H1 (cell line): ENCODE measurements around the gene VASP. TPM values are rescaled to one million over a fixed set of nuclear protein-coding genes. Genes with fewer than 3 reads are reported as not detected.

Source experiments
- JUND ChIP-seq: IDR thresholded peaks from 2 replicates; pipeline ENCODE4 v1.6.1; 2011; ENCODE audit warnings: mild to moderate bottlenecking, improper control_type of control experiment, low read length
- KDM5A ChIP-seq: fragments of 200-600 bp; IDR thresholded peaks from 2 replicates; pipeline ENCODE4 v1.7.1; 2012; ENCODE audit warnings: mild to moderate bottlenecking, low read length, inconsistent platforms, mixed read lengths
- PHF8 ChIP-seq: fragments of 200-600 bp; sonication (generic); conservative IDR thresholded peaks from 2 replicates; pipeline ENCODE4 v1.7.1; 2012; ENCODE audit warnings: low read depth, mild to moderate bottlenecking, inconsistent platforms, low read length, moderate library complexity
- POLR2AphosphoS5 ChIP-seq: IDR thresholded peaks from 2 replicates; pipeline ENCODE4 v1.6.1; 2011; ENCODE audit warnings: low read depth, low read length
- SP2 ChIP-seq: IDR thresholded peaks from 2 replicates; pipeline ENCODE4 v1.6.1; 2012; ENCODE audit warnings: mild to moderate bottlenecking, low read length, inconsistent platforms
- SUZ12 ChIP-seq: fragments of 200-600 bp; sonication (generic); IDR thresholded peaks from 2 replicates; pipeline ENCODE4 v1.6.1; 2012; ENCODE audit warnings: mild to moderate bottlenecking, inconsistent platforms, low read length, moderate library complexity, mixed read lengths
- TAF1 ChIP-seq: IDR thresholded peaks from 2 replicates; pipeline ENCODE4 v1.6.1; 2011; ENCODE audit warnings: mild to moderate bottlenecking, low read depth, low read length
- polyA plus RNA-seq, 7 experiments: library from polyadenylated mRNA; depleted of rRNA in 3 of 7; stranded (reverse) in 5 of 7; unstranded in 2 of 7; fragments of >200 nt in 5 of 7; fragments of 200-250 nt in 2 of 7; gene quantifications; 1 replicate in 5 of 7; 2 replicates in 1 of 7; 4 replicates in 1 of 7; pipeline versions ENCODE4 v1.2.1 to v1.2.3, GENCODE V29; 2011 to 2013; ENCODE audit warnings: missing spikeins in 2 of 7, mixed read lengths in 2 of 7
- total RNA-seq: library from RNA; stranded (reverse); fragmentation: NEBNext Ultra II Directional; extraction: Animal tissue kit (Norgen Biotek cat#: 25700); gene quantifications from 2 replicates; pipeline ENCODE4 v1.2.1, GENCODE V29; 2021

The VASP gene
- total and polyA plus RNA-seq, 2 of the 8 experiments (the other 6 are each of a cell fraction or from before 2014, with no cell fraction given), result 89.7 to 135 TPM

DNA sequence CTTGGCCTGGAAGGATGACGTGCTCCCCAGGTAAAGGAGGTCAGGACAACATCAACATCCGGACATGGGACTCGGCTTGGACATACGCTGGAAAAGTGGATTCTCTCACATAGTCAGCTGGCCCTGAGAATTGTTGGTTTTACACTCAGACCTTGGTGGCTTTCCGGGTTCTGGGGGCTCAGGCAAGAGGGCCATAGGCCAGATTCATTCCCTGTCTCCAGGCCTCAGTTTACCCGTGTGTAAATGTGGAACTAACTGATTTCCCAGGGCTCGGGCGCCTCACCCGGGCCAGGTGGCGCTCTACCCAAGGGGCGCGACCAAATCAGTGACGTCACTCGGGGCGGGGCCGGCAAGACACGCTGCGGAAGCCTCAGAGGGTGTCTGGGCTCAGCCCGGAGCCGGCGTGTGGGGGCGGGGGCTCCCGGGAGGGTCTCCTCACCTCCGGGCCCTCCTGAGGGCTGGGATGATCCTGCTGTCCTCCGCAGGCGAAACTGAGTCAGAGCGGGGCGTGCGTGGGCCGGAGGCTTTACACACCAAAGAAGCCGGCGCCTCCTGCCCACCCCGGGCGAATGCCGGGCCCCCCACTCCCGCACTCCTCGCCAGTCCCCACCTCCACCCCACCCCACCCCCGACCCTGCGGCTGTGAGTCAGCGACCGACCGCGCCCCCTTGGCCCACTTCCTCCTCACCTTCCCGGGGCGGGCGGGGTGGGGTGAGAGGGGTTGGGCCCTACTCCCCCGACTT, 862 bp upstream of the VASP start (continued):
- no peak for TF ChIP-seq SP2
- TF ChIP-seq SUZ12, result no peak
- TF ChIP-seq KDM5A, result no peak
- TF ChIP-seq JUND, result peak; percentile 90
- no peak for TF ChIP-seq POLR2AphosphoS5
- peak; percentile 76 for TF ChIP-seq PHF8
- TF ChIP-seq TAF1, result peak; percentile 59; the same call in 1 of the 2 replicates
- TF ChIP-seq, all 59 proteins: peak for 17
